ENCODE results near the gene ANO5.

DNA sequence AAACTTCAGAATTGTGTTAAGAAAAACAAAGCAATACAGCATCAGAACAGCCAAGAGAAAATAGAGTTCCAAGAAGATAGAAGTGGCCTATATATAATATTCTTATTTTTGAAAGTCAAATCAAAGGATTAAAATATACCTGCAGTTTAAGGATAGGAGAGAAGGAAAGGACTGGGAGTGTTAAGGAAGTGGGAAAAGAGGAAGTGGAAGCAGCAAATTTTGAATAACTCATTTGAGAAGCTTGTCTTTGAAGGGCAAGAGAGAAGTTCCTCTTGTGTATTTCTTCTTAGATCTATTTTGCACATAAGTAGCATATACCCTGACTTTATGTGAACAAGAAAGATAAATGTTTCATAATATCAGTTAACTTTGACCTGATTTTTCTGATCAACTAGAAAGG is 82.7 kb downstream of the ANO5 start:
- TF ChIP-seq, protein P1, sequence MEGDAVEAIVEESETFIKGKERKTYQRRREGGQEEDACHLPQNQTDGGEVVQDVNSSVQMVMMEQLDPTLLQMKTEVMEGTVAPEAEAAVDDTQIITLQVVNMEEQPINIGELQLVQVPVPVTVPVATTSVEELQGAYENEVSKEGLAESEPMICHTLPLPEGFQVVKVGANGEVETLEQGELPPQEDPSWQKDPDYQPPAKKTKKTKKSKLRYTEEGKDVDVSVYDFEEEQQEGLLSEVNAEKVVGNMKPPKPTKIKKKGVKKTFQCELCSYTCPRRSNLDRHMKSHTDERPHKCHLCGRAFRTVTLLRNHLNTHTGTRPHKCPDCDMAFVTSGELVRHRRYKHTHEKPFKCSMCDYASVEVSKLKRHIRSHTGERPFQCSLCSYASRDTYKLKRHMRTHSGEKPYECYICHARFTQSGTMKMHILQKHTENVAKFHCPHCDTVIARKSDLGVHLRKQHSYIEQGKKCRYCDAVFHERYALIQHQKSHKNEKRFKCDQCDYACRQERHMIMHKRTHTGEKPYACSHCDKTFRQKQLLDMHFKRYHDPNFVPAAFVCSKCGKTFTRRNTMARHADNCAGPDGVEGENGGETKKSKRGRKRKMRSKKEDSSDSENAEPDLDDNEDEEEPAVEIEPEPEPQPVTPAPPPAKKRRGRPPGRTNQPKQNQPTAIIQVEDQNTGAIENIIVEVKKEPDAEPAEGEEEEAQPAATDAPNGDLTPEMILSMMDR (IDR thresholded peaks at IDR 0.05; ENCODE audit: insufficient read depth, low read length, poor library complexity, severe bottlenecking), result no peak
- TF ChIP-seq EZH2phosphoT487 (conservative IDR thresholded peaks at IDR 0.05; ENCODE audit: low read length), result no peak

Measured in SU-DHL-6 (cell line).